Nephron (organoid): ENCODE measurements around the gene IRF2BPL.
A peak's percentile ranks its signal among the peaks of the same experiment; 100 is the strongest.
"Not testable (repeated sequence)": the region's sequence is repeated elsewhere in the genome, so short reads cannot be mapped to it uniquely, and the experiment has no call there.

ENCODE experiments used
- H3K27ac Mint-ChIP-seq, 3 experiments: 2 replicates each; pipeline ENCODE4 v1.8.0; 2020; ENCODE audit warnings: mixed read lengths in 3 of 3, mild to moderate bottlenecking in 2 of 3, moderate library complexity in 1 of 3
- H3K27me3 Mint-ChIP-seq: 2 replicates; pipeline ENCODE4 v1.8.0; 2021; ENCODE audit warnings: low read depth, mild to moderate bottlenecking, moderate library complexity, mixed read lengths
- H3K36me3 Mint-ChIP-seq: 2 replicates; pipeline ENCODE4 v1.8.0; 2020; ENCODE audit warnings: low read depth, mixed read lengths
- H3K4me1 Mint-ChIP-seq: 2 replicates; pipeline ENCODE4 v1.8.0; 2020; ENCODE audit warnings: mixed read lengths
- H3K4me3 Mint-ChIP-seq, 3 experiments: 2 replicates each; pipeline ENCODE4 v1.8.0; 2020; ENCODE audit warnings: mild to moderate bottlenecking in 3 of 3, mixed read lengths in 3 of 3, moderate library complexity in 2 of 3
- H3K9me3 Mint-ChIP-seq: 2 replicates; pipeline ENCODE4 v1.8.0; 2020; ENCODE audit warnings: mixed read lengths
- TF ChIP-seq, protein P1 (sequence below), 3 experiments: fragments of 200-600 bp; sonication (generic); IDR thresholded peaks; one replicate each; pipeline ENCODE4 v1.5.0; 2021; ENCODE audit warnings: antibody characterized with exemption in 3 of 3; ENCODE audit not compliant: unreplicated experiment in 3 of 3

Gene IRF2BPL

DNA sequence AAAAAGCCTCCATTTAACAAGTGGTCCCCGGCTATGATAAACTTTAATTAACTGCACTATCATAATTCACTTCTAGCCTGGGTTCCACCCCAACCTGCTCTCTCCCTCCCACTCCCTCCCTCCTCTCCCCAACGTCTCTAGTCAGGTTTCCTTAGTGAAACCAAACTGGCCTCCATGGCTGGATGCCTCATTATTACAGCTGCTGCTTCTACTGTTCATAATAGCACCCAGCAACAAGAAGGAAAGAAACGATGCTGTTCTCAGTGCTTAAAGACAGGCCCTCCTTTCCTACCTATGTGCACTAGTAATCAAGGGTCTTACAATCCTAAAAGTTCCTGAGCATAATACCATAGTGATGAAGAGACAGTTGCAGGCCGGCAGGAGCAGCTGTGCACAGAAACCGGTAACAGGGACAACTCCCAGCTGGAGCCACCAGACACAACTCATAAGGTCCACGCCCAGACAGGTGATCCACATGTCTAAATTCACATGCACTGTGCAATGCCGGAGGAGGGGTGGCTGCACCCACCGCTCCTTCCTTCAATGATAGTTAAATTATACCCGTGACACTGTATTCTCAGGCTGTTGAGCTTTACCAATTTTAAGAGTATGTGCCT lies 6.2 kb downstream of the IRF2BPL start:
- Mint-ChIP-seq H3K4me1 (peaks cover 31% of the 10 kb centered on the region), H3K27ac (peak overlapping the region; percentile 90 to 100 (median 96)), H3K9me3 (no peaks in the 10 kb centered on the region), H3K4me3 (peak overlapping the region; percentile 45 to 76 (median 70)), H3K27me3 (peaks cover 9% of the 10 kb centered on the region), H3K36me3 (peaks cover 32% of the 10 kb centered on the region)
- TF ChIP-seq, protein P1, sequence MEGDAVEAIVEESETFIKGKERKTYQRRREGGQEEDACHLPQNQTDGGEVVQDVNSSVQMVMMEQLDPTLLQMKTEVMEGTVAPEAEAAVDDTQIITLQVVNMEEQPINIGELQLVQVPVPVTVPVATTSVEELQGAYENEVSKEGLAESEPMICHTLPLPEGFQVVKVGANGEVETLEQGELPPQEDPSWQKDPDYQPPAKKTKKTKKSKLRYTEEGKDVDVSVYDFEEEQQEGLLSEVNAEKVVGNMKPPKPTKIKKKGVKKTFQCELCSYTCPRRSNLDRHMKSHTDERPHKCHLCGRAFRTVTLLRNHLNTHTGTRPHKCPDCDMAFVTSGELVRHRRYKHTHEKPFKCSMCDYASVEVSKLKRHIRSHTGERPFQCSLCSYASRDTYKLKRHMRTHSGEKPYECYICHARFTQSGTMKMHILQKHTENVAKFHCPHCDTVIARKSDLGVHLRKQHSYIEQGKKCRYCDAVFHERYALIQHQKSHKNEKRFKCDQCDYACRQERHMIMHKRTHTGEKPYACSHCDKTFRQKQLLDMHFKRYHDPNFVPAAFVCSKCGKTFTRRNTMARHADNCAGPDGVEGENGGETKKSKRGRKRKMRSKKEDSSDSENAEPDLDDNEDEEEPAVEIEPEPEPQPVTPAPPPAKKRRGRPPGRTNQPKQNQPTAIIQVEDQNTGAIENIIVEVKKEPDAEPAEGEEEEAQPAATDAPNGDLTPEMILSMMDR (IDR thresholded peaks at IDR 0.05; ENCODE audit: unreplicated experiment in 3 of 3): no peak

DNA sequence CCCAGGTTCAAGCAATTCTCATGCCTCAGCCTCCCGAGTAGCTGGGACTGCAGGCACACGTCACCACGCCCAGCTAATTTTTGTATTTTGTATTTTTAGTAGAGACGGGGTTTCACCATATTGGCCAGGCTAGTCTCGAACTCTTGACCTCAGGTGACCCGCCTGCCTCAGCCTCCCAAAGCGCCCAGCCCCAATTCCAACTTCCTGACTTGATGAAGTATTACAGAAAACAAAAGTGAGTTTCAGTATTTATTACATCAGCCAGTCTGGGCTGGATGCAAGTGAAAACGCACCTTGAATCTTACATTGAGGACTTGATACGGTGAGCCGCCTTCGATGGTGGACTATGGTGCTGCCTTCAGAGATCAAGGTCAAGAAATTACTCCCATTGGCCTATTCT lies 7.1 kb downstream of the IRF2BPL start:
- peaks cover 31% of the 10 kb centered on the region for H3K4me1 Mint-ChIP-seq
- peak overlapping the region in 1 of 3 experiments; percentile 45 for H3K4me3 Mint-ChIP-seq
- not testable (repeated sequence) for H3K27me3 Mint-ChIP-seq, H3K9me3 Mint-ChIP-seq
- peaks cover 29% of the 10 kb centered on the region for H3K36me3 Mint-ChIP-seq
- peak overlapping the region; percentile 90 to 100 (median 96) for H3K27ac Mint-ChIP-seq

DNA sequence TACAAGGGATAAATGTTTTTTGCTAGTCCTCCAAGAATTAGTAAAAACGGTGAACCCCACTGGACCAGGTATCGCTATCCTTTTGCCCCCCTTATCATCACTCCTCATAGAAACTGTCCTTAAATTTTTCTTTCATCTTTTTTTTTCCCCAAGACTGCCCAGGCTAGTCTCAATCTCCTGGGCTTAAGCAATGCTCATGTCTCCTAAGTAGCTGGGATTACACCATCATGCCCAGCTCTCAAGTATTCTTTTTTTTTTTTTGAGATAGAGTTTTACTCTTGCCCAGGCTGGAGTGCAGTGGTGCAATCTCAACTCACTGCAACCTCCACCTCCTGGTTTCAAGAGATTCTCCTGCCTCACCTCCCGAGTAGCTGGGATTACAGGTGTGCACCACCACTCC lies 9.7 kb downstream of the IRF2BPL start:
- Mint-ChIP-seq H3K9me3 (no peaks in the 10 kb centered on the region), H3K36me3 (peaks cover 10% of the 10 kb centered on the region), H3K4me3 (no peak overlapping the region), H3K27me3 (no peaks in the 10 kb centered on the region), H3K27ac (peak overlapping the region; percentile 22 to 43 (median 24)), H3K4me1 (peaks cover 40% of the 10 kb centered on the region)
- TF ChIP-seq, protein P1 (IDR thresholded peaks at IDR 0.05; ENCODE audit: unreplicated experiment in 3 of 3): no peak

DNA sequence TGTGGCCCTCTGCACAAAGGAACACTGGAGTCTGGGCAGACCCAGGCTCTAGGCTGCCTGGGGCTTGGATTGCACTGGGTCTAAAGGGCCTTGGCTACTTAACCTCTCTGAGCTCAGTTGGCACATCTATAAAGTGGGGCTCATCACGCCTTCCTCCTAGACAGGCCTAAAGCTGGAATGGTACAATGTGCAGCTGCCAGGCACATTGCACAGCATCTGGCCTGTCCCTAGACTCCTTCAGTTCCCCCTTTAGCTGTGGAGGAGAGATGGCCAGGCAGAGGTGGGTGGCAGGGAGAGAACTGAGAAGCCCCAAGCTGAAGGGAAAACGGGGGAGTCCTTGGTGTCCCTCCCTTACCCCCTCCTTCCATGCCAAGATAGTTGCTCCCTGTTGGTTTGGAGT lies 10.8 kb downstream of the IRF2BPL start:
- Mint-ChIP-seq H3K27ac (peak overlapping the region in 1 of 3 experiments; percentile 65), H3K4me3 (no peak overlapping the region), H3K36me3 (peaks cover 3% of the 10 kb centered on the region), H3K27me3 (no peaks in the 10 kb centered on the region), H3K4me1 (peaks cover 36% of the 10 kb centered on the region), H3K9me3 (no peaks in the 10 kb centered on the region)
- TF ChIP-seq, protein P1 (IDR thresholded peaks at IDR 0.05; ENCODE audit: unreplicated experiment in 3 of 3): no peak

DNA sequence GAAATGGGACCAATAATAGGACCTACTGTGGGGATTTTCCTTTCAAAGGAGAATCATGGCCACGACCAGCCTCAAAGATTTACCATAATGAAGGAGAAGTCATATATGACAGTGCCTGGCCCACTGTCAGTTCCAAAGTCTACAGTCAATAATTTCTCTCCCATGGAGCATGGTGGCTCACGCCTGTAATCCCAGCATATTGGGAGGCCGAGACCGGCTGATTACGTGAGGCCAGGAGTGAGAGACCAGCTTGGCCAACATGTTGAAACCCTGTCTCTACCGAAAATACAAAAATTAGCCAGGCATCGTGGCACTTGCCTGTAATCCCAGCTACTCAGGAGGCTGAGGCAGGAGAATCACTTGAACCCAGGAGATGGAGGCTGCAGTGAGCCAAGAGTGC lies 13.8 kb downstream of the IRF2BPL start:
- no peak overlapping the region for H3K4me3 Mint-ChIP-seq
- H3K27ac Mint-ChIP-seq: peak overlapping the region; percentile 96 to 99 (median 97)
- H3K27me3 Mint-ChIP-seq: no peaks in the 10 kb centered on the region
- H3K4me1 Mint-ChIP-seq: peaks cover 37% of the 10 kb centered on the region
- no peaks in the 10 kb centered on the region for H3K36me3 Mint-ChIP-seq
- no peaks in the 10 kb centered on the region for H3K9me3 Mint-ChIP-seq
- TF ChIP-seq, protein P1 (IDR thresholded peaks at IDR 0.05; ENCODE audit: unreplicated experiment in 3 of 3): no peak

DNA sequence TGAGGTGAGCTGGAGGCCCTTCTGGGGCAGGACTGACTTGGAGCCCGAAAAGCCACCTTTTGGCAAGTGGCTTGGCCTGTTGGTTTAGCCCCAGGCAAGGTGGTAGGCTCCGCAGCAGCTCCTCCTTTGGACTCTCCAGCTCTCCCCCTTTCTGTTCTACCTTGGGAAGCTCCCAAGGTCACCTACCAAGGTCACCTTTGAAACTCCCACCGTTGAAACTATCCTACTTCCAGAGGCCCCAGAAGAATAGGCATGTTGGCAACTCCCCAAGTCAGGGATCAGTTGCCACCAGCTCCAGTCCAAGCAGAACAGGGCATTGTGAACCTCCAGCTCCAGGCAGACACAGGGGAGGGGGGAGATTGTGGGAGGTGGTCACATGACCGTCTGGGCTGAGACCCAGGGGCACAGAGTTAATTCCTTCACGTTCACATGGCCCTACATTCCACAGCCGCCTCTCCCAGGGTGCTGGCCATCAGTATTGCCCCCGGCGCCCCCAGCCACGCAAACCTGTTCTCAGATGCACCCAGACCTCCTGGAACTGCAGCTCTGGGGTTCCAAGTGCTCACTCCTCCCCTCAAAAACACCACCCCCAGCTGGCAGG lies 14.4 kb downstream of the IRF2BPL start:
- H3K4me1 Mint-ChIP-seq: peaks cover 37% of the 10 kb centered on the region
- peak overlapping the region in 1 of 3 experiments; percentile 44 for H3K4me3 Mint-ChIP-seq
- no peaks in the 10 kb centered on the region for H3K27me3 Mint-ChIP-seq
- peak overlapping the region; percentile 96 to 99 (median 97) for H3K27ac Mint-ChIP-seq
- TF ChIP-seq, protein P1 (IDR thresholded peaks at IDR 0.05; ENCODE audit: unreplicated experiment in 3 of 3): no peak
- no peaks in the 10 kb centered on the region for H3K9me3 Mint-ChIP-seq
- H3K36me3 Mint-ChIP-seq: no peaks in the 10 kb centered on the region
